Thyroid gland (tissue), 4 donors: ENCODE data around the gene WDR59.
A peak's percentile ranks its signal among the peaks of the same experiment; 100 is the strongest.

ENCODE experiments used
- CTCF ChIP-seq, 6 experiments: fragments of 200-600 bp in 3 of 6; fragments of 450-650 bp in 3 of 6; sonication (generic) in 3 of 6; IDR thresholded peaks; one replicate each; pipeline ENCODE4 v1.5.1; 2016 to 2019; ENCODE audit warnings: antibody characterized with exemption in 6 of 6, mild to moderate bottlenecking in 2 of 6, inconsistent platforms in 1 of 6, moderate library complexity in 1 of 6
- POLR2A ChIP-seq, 2 donors: fragments of 450-650 bp; IDR thresholded peaks; one replicate each; pipeline ENCODE4 v1.6.1; 2017; ENCODE audit warnings: antibody characterized with exemption in 2 of 2, mild to moderate bottlenecking in 2 of 2, moderate library complexity in 1 of 2

- TF ChIP-seq CTCF (IDR thresholded peaks at IDR 0.05) (peak in 4 of 6 experiments; percentile 38 to 57 (median 52)), POLR2A (IDR thresholded peaks at IDR 0.05) (no peak)
Measured at GRCh38 chr16:74874912-74875546, 109.9 kb downstream of the WDR59 start.
